HG02759 (cell line): ENCODE measurements around the gene ZNF217.
"Not testable (repeated sequence)": the region's sequence is repeated elsewhere in the genome, so short reads cannot be mapped to it uniquely, and the experiment has no call there.

Source experiments
- ATAC-seq: cut with Tn5 transposase; IDR thresholded peaks from one replicate; pipeline ENCODE4 v1.9.1; 2021; ENCODE audit warnings: mild to moderate bottlenecking, moderate library complexity; ENCODE audit not compliant: unreplicated experiment

ZNF217 gene

DNA sequence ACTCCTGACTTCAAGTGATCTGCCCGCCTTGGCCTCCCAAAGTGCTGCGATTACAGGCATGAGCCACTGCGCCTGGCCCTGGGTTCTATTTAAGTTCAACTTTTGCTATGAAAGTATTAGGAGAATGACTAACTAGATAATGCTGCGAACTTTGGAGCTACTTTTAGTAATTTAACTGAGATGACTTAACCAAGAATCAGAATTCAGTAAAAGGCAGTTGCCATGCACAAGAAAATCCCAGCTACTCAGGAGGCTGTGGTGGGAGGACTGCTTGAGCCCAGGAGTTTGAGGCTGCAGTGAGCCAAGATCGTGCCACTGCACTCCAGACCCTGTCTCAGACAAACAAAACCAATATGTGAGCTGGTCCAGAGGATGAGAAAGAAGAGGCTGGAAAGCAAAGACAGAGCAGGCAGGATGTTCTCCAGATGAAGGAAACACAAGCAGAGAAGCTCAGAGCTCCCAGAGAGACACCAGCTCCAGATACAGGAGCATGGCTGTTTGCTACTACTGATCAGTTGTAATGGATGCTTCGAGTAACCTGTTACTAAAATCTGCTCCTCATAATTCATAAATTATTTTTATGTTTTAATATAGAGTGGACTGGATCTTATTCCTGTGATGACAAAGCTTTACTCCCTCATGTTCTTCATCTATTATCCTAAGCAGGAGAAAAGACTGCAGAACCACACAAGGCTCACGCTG, 23.9 kb downstream of the ZNF217 start:
- no peak for ATAC-seq

DNA sequence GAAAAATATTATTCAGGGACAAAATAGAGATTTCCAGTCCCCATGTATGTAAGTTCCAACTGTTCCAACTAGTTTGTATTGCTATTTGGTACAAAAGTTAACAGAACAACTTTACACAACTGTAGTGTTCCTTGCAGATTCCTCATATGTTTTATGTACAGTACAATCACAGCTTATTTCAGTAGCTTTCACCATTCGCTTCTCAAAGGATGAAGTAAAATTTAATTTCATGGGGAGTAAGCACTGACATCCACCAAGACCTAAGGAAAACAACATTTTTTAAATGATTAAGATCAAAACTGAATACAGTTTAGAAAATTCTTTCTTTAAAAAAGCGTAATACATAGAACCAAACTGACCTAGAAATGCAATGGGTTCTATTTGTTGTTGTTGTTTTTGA, 24.6 kb downstream of the ZNF217 start:
- ATAC-seq = no peak

- ATAC-seq = no peak
Observed at GRCh38 chr20:53568351-53568750, 25.3 kb downstream of the ZNF217 start.

GRCh38 chr20:53567379-53567917, 26.2 kb downstream of the ZNF217 start:
- no peak for ATAC-seq

DNA sequence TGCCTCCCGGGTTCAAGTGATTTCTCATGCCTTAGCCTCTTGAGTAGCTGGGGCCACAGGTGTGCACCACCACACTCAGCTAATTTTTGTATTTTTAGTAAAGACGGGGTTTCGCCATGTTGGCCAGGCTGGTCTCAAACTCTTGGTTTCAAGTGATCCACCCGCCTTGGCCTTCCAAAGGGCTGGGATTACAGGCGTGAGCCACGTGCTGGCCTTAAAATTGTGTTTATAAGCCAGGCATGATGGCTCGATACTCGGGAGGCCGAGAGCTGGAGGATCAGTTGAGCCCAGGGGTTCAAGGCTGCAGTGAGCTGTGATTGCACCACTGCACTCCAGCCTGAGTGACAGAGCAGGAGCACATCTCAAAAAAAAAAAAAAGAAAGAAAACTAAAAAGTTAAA, 27.0 kb downstream of the ZNF217 start:
- not testable (repeated sequence) for ATAC-seq

- ATAC-seq = no peak
Observed at GRCh38 chr20:53565254-53565653, 28.4 kb downstream of the ZNF217 start.

DNA sequence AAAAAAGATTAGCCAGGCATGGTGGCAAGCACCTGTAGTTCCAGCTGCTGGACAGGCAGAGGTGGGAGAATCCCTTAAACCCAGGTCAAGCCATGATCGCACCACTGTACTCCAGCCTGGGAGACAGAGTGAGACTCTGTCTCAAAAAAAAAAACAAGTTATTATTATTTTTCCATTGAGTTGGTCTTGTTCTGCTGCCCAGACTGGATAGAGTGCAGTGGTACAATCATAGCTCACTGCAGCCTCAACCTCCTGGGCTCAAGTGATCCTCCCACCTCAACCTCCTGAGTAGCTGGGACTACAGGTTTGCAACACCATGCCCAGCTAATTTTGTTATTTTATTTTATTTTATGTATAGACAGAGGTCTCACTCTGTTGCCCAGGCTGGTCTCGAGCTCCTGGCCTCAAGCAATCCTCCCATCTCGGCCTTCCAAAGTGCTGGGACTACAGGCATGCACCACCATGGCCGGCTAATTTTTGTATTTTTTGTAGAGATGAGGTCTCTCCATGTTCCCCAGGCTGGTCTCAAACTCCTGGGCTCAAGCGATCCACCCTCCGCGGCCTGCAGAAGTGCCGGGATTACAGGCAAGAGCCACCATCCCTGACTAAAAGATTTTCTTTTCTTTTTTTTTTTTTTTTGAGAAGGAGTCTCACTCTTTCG, 31.4 kb downstream of the ZNF217 start:
- ATAC-seq = not testable (repeated sequence)

GRCh38 chr20:53561505-53561904, 32.1 kb downstream of the ZNF217 start:
- no peak for ATAC-seq

- no peak for ATAC-seq
Observed at GRCh38 chr20:53559816-53560215, 33.8 kb downstream of the ZNF217 start.

- no peak for ATAC-seq
Observed at GRCh38 chr20:53557130-53557529, 36.5 kb downstream of the ZNF217 start.

DNA sequence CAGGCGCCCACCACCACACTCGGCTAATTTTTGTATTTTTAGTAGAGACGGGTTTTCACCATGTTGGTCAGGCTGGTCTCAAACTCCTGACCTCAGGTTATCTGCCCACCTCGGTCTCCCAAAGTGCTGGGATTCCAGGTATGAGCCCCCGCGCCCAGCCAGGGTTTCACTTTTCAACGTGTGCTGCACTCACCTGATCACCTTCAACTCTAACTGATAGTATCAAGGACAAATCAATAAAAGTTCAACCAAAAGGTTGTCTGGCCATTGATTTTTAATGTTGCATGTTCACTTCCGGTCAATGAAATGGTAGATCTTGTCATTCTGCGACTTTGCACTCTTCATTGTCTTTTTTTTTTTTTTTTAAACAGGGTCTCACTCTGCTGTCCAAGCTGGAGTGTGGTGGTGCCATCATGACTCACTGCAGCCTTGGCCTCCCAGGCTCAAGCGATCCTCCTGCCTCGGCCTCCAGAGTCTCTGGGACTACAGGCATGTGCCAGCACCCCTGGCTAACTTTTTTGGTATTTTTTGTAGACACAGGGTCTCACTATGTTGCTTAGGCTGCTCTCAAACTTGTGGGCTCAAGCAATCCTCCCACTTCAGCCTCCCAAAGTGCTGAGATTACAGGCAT, 37.3 kb downstream of the ZNF217 start:
- ATAC-seq = no peak

- no peak for ATAC-seq
Observed at GRCh38 chr20:53555816-53556215, 37.8 kb downstream of the ZNF217 start.

DNA sequence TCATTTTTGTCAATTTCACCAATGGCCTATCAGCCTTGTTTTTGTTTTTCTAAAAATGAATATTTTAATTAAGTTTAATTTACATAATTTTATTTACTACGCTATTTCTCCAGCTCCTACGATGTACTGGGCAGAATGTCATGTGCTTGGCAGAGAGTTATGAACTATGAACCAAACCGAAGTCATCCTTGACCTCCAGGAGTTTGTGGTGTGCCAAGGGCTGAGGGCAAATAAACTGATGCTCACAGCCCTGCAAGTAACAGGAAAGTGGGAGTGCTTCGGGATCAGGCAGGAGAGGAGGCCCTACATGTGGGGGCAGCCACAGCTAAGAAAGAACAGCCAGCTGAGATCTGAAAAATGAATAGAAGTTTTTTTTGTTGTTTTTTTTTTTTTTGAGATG, 38.6 kb downstream of the ZNF217 start:
- no peak for ATAC-seq

- not testable (repeated sequence) for ATAC-seq
Observed at GRCh38 chr20:53552572-53552893, 41.1 kb downstream of the ZNF217 start.

DNA sequence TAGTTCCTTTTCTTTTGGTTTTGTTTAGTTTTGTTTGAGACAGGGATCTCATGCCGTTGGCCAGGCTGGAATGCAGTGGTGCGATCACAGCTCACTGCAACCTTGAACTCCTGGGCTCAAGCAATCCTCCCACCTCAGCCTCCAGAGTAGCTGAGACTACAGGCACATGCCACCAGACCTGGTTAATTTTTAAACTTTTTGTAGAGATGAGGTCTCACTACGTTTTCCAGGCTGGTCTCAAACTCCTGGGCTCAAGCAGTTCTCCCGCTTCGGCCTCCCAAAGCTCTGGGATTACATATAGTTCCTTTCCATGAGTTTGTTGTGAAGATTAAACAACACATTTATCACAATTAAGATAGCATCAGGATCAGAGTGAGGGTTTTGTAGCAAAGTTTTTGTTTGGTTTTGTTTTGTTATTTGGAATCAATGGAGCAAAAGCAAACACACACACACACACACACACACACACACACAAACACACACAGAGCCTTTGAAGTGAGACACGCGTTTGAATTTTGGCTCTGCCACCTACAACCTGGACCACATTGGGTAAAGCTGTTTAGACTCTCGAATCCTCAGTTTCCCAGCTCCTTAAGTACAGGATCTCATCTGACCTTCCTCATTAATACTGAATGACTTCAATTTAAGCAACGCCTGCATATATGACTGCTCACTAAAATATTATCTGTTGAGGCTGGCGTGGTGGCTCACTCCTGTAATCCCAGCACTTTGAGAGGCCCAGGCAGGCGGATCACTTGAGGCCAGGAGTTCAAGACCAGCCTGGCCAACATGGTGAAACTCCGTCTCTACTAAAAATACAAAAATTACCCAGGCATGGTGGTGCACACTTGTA, 41.7 kb downstream of the ZNF217 start:
- ATAC-seq = not testable (repeated sequence)

GRCh38 chr20:53550280-53551187, 43.1 kb downstream of the ZNF217 start:
- no peak for ATAC-seq

DNA sequence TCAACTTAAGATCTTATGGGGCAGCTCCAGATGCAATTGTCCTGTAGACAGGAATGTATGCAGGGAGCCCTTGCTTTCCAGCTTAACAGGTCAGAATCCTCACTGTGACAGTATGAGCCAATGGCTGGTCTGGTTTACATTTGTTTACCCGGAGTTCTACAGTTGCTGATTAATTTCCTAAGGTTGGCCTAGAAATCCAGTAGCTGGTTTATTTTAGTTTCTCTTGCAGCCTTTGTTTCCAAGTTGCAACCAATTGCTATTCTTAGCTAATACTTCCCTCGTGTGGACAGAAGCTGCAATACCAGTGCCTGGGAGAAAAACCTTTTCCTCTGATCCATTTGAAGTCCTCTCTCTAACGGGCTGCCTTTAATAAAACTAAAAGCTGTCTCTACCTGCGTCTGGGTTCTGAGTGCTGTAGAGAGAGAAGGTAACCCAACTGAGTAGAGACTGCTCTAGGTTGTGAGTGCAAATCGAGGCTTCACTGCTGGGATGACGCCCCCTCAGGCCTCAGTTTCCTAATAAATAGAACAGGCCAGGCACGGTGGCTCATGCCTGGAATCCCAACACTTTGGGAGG, 45.9 kb downstream of the ZNF217 start:
- ATAC-seq = no peak

GRCh38 chr20:53539516-53539915, 54.1 kb downstream of the ZNF217 start:
- no peak for ATAC-seq

GRCh38 chr20:53536382-53536781, 57.3 kb downstream of the ZNF217 start:
- ATAC-seq = not testable (repeated sequence)

DNA sequence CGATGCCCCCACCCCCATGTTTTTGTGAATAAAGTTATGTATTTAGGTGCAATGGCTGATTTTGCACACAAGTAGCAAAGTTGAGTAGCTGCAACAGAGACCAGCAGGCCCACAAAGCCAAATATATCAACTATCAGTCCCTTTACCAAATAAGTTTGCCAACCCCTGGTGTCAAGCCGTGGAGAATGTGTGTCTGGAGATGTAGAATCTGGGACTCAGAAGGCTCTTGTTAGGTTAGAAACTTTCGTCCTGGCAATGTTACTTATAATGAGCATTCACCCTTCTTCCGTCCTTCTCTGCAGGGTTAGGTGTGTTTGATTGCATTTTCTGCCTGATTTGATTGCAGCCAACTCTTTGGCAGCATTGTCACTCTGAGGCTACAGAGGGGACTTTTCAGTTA, 57.8 kb downstream of the ZNF217 start:
- no peak for ATAC-seq
